ENCODE results near the gene NELL2.

GRCh38 chr12:44637875-44638274 is 238.2 kb downstream of the NELL2 start:
- no peak for TF ChIP-seq EZH2 (IDR thresholded peaks at IDR 0.05; ENCODE audit: insufficient read depth, low read length)
- no peak for TF ChIP-seq CTCF (IDR thresholded peaks at IDR 0.05; ENCODE audit: insufficient read depth, low read depth, low read length)

Data from astrocyte (in vitro differentiated cells and primary cell).